ENCODE results near the gene UNC45B.
"Not testable (repeated sequence)": the region's sequence is repeated elsewhere in the genome, so short reads cannot be mapped to it uniquely, and the experiment has no call there.

The UNC45B gene, protein sequence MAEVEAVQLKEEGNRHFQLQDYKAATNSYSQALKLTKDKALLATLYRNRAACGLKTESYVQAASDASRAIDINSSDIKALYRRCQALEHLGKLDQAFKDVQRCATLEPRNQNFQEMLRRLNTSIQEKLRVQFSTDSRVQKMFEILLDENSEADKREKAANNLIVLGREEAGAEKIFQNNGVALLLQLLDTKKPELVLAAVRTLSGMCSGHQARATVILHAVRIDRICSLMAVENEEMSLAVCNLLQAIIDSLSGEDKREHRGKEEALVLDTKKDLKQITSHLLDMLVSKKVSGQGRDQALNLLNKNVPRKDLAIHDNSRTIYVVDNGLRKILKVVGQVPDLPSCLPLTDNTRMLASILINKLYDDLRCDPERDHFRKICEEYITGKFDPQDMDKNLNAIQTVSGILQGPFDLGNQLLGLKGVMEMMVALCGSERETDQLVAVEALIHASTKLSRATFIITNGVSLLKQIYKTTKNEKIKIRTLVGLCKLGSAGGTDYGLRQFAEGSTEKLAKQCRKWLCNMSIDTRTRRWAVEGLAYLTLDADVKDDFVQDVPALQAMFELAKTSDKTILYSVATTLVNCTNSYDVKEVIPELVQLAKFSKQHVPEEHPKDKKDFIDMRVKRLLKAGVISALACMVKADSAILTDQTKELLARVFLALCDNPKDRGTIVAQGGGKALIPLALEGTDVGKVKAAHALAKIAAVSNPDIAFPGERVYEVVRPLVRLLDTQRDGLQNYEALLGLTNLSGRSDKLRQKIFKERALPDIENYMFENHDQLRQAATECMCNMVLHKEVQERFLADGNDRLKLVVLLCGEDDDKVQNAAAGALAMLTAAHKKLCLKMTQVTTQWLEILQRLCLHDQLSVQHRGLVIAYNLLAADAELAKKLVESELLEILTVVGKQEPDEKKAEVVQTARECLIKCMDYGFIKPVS

DNA sequence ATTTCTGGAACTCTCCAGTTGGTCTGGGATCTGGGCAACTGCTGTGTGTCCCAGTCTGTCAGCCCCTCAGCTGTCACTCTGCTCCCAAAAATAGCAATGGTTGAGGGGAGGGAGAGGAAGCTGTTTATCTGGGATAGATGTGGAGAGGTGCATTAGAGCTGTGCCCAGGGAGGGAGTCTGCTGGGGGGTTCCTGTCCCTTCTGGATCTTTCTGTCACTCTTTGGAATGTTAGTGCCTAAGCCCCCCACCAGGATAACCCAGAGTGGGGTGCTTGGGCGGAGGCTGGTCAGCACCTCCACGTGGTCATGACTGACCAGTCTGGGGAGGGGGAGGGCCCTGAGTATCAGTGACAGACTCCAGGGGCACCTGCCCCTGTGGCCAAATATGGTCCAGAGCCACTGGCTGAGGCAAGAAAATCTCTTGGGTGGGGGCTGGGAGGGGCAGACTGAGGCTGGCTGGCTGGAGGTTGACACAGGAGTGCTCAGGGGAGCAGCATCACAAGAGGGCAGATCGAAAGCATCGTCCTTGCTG is at the start of gene UNC45B:
Gene UNC45B (plus strand): TSS at position 443 of the 531 bp plus-strand sequence. CDS start 447 bp downstream, outside the sequence.
- DNase-seq: no peak
- no peak for TF ChIP-seq POLR2A (IDR thresholded peaks at IDR 0.05; ENCODE audit: low read length)
- no peak for TF ChIP-seq GATA1 (IDR thresholded peaks at IDR 0.05; ENCODE audit: low read depth, low read length)

DNA sequence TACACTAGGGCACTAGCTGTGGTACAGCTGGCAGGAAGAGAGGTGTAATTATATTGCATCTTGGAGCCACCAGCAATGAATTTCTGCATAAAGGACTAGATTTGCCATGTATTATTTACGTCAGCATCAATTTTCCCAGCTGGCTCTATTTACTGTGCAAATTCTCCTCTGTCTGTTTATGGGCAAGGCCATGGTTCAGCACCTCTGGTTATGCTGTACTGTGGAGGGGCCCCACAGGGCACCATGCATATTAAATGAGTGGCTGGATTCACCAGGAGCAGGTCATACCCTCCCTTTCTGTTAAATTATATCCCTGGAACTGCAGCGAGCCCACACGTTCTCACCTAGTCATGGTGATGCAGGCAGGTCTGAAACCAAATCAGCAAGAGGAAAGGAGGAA is 47.7 kb upstream of the UNC45B start:
- TF ChIP-seq GATA1 (IDR thresholded peaks at IDR 0.05; ENCODE audit: low read depth, low read length) (no peak), POLR2A (IDR thresholded peaks at IDR 0.05; ENCODE audit: low read length) (no peak)
- DNase-seq: no peak

DNA sequence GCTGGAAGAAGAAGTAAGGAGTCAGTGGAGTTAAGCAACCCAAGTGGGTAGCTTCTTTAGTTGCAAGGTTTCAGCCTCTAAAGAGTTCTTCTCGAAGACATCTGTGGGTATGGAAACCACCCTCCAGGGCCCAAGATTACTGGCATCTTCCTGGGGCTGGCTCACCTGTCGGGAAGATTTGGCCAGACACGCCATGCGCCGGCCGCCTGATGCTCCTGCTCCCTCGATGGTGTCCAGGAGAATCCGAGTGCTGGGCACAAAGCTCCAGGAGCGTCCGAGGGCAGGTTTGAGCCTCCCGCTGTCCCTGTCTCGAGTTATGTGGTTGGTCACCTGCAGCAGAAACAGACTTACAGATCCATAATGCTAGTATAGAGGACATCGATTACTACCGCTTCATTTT is 46.6 kb upstream of the UNC45B start:
- no peak for TF ChIP-seq POLR2A (IDR thresholded peaks at IDR 0.05; ENCODE audit: low read length)
- TF ChIP-seq GATA1 (IDR thresholded peaks at IDR 0.05; ENCODE audit: low read depth, low read length): no peak
- DNase-seq: no peak

- DNase-seq: no peak
- TF ChIP-seq GATA1 (IDR thresholded peaks at IDR 0.05; ENCODE audit: low read depth, low read length) (no peak), POLR2A (IDR thresholded peaks at IDR 0.05; ENCODE audit: low read length) (no peak)
Measured at GRCh38 chr17:35101725-35102124, 45.9 kb upstream of the UNC45B start.

- no peak for TF ChIP-seq POLR2A (IDR thresholded peaks at IDR 0.05; ENCODE audit: low read length)
- no peak for TF ChIP-seq GATA1 (IDR thresholded peaks at IDR 0.05; ENCODE audit: low read depth, low read length)
- no peak for DNase-seq
Measured at GRCh38 chr17:35103271-35103670, 44.3 kb upstream of the UNC45B start.

- no peak for DNase-seq
- TF ChIP-seq POLR2A (IDR thresholded peaks at IDR 0.05; ENCODE audit: low read length) (no peak), GATA1 (IDR thresholded peaks at IDR 0.05; ENCODE audit: low read depth, low read length) (no peak)
Measured at GRCh38 chr17:35104844-35105450, 42.7 kb upstream of the UNC45B start.

- not testable (repeated sequence) for DNase-seq
Measured at GRCh38 chr17:35110791-35111190, 36.8 kb upstream of the UNC45B start.

GRCh38 chr17:35116845-35117244 is 30.8 kb upstream of the UNC45B start:
- TF ChIP-seq GATA1 (IDR thresholded peaks at IDR 0.05; ENCODE audit: low read depth, low read length): no peak
- TF ChIP-seq POLR2A (IDR thresholded peaks at IDR 0.05; ENCODE audit: low read length): no peak
- no peak for DNase-seq

DNA sequence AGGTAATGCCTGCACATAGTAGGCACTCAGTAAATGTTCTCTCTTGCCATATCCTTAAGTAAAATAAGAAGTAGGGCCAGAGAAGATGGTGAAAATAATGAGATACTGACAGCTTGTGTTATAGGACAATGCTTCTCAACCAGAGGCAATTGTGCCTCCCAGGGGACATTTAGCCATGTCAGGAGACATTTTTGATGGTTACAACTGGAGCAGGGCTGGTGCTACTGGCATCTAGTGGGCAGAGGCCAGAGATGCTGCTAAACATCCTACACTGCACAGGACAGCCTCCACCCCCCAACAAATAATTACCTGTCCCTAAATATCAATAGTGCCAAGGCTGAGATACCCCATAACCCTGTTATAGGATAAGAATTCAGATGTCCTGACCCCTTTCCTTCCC is 29.6 kb upstream of the UNC45B start:
- no peak for TF ChIP-seq GATA1 (IDR thresholded peaks at IDR 0.05; ENCODE audit: low read depth, low read length)
- TF ChIP-seq POLR2A (IDR thresholded peaks at IDR 0.05; ENCODE audit: low read length): no peak
- DNase-seq: peak; percentile 30 to 34

GRCh38 chr17:35119370-35120165 is 28.0 kb upstream of the UNC45B start, which contains the start of gene RAD51D:
RAD51D (minus strand) TSS chr17:35119860; CDS start chr17:35119613, 247 bp downstream.
- DNase-seq: peak; percentile 84 to 90
- peak; percentile 42 for TF ChIP-seq POLR2A (IDR thresholded peaks at IDR 0.05; ENCODE audit: low read length)
- no peak for TF ChIP-seq GATA1 (IDR thresholded peaks at IDR 0.05; ENCODE audit: low read depth, low read length)

DNA sequence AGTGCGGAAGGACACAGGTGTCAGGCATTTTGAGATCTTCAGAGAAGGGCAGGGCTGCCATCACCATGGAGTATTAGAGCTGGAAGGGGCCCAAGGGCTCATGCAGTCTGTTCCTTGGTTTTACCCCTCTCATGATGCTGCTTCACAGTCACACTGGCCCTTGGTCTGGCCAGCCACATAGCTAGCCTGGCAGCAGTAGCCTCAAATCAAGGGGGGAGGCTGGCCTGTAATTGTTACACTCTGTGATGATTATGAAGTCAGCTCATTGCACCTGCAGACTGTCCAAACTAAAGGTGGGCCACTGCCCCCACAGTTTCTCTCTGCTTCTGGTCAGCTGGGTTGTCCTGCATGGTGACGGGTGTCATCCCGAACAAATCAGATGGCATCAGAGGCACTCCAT is 26.3 kb upstream of the UNC45B start, which contains the start of gene FNDC8:
Gene FNDC8 (plus strand): TSS at position 301 of the 400 bp plus-strand sequence. CDS start 79 bp downstream, at position 380.
- no peak for TF ChIP-seq GATA1 (IDR thresholded peaks at IDR 0.05; ENCODE audit: low read depth, low read length)
- no peak for TF ChIP-seq POLR2A (IDR thresholded peaks at IDR 0.05; ENCODE audit: low read length)
- DNase-seq: no peak

GRCh38 chr17:35127751-35128514 is 19.7 kb upstream of the UNC45B start:
- no peak for DNase-seq

More at GRCh38 chr17:35127751-35128514, 19.7 kb upstream of the UNC45B start:
- no peak for TF ChIP-seq POLR2A (IDR thresholded peaks at IDR 0.05; ENCODE audit: low read length)
- TF ChIP-seq GATA1 (IDR thresholded peaks at IDR 0.05; ENCODE audit: low read depth, low read length): no peak

All from erythroblast (primary cell).